GM19455 (cell line): Measurements from ENCODE around the gene ARHGAP10.

Source experiments
- ATAC-seq: cut with Tn5 transposase; IDR thresholded peaks from one replicate; pipeline ENCODE4 v1.9.1; 2021; ENCODE audit not compliant: unreplicated experiment

ARHGAP10 gene

DNA sequence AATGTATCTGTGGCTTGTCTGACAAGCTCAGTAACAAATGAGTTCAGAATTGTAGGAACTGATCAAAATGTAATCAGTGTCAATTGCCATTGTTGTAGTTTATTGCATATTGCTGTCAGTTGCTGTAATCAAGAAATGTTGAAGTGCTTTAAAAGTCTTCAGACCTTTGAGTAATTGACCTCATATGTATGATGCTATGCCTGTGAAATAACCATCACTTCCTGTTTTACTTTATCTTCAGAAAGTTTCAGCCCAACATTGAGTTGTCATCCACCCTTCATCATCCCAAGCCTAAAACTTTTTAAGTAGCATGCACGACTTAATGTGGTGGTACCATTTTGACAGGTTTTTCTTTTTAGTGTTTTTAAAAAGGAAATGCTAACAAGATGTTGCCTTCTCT, 212.4 kb downstream of the ARHGAP10 start:
- no peak for ATAC-seq

DNA sequence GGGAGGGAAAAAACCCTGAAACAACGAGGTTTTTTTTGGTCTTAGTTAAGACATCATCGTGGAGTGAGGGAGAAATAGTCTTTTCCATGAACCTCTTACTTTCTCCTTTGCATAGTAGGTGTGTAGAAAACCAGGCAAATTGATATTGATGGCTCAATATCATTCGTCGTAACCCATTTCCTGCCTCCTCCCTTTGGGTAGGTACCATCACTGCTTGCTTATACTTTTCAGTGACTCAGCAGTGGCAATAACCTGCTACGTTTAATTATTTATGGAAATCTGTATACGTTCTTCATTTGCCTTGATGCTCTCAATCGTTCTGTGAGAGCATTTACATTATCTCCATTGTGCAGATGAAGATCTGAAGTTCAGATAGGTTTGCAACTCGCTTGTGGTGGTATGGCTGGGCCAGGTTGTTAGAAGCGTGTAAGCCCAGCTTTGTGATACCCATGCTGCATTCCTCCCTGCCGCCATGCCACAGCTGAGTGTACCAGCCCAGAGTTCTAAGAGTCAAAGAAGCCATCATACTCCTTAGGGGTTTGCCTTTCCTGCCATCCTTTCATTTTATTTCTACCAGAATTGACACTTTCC, 212.9 kb downstream of the ARHGAP10 start:
- ATAC-seq, result no peak

DNA sequence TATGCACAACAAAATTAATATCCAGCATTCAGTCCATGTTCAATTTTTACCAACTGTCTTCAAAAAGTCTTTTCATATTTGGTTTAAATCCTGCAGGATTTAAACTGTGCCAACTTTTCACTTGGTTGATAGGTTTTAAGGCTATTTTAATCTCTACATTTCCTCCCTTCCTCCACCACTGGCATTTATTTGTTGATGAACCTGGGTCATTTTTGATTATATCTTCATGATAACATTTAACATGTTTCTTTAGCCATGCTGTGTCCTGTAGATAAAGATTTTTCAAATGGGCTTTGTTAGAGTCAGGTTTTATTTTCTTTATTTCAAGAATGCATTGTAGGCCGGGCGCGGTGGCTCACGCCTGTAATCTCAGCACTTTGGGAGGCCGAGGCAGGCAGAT, 216.4 kb downstream of the ARHGAP10 start:
- no peak for ATAC-seq

DNA sequence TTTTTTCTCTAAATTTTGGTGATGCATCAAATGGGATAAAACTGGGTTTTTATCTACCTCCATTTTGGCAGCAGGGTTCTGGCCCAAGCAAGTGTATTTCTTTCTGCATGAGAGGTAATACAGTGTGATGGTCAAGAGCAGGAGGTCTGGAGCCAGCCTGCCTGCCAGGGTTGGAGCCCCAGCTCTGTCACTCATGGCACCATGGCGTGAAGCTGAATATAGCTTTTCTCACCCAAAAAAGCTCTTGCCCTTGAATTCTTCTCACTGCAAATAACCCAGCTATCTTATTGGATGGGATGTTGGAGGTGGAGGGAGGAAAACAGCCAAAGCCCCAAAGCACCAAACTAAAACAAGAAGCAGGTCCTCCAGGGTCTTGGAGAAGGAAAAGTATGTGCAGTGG, 218.4 kb downstream of the ARHGAP10 start:
- no peak for ATAC-seq

DNA sequence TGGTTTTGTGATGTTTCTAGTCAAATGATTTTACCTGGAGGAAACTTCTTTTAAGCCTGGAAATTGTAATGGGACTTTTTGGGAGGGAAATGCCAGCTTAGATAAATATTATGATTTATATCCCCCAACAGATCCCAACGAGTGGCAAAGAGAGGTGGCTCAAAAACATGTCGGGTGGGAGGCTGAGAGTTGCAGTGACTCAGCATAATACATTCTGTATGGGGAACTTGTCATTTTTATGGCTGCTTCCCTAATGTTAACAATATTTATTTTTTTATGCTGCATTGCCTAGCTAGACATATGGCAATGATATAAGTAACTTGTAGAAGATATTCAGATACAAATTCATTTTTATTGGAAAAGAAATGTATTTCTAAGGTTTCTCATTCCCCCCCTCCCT, 219.0 kb downstream of the ARHGAP10 start:
- ATAC-seq, result no peak

DNA sequence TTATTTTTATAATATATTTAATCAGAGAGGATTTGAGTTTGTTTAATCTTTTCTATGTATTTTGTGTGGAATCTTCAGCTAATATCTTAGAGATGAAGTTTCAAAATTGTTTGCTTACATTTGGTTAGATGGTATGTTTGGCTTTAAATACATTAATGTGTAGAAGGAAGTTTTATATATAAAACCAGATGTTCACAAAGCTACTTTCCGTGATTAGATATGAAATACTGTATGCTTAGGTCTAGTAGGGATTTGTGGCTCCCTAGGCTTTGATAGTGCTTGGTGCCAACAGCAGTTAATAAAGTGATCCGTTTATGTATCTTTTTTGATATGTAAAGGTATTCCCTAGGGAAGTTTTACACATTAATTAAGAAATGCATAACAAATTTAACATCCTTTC, 223.0 kb downstream of the ARHGAP10 start:
- no peak for ATAC-seq

DNA sequence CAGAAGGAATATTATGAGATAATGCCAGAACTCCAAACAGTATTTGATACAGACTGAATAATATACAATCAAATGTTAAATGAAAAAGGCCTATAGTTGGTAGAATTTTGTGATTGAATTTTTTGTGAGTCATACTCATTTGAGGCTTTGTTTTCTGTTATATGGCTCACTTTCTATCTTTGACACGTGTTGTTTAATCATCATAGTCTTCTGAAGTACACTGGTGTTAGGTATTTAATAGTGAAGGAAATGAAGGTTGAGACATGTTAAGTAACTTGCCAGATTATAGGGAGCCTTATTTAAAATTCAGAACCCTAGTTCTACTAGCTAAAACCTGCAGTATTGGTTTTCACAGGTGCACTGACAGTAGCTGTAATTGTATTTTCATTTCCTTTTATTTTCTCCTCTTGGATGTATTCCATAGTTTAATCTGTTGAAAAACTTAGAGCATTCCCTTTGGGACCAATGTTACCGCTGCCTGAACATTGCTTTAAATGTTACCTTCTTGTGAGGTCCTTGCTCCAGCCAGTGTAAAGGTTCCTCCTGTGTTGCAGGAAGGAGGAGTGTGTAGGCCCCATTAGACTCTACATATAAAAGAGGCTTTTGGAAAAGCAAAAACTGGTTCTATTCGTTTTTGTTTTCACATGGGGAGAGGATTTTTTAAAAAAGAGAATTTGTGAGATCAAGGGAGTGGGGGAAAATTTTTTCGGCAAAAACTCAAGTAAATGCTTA, 224.1 kb downstream of the ARHGAP10 start:
- no peak for ATAC-seq

DNA sequence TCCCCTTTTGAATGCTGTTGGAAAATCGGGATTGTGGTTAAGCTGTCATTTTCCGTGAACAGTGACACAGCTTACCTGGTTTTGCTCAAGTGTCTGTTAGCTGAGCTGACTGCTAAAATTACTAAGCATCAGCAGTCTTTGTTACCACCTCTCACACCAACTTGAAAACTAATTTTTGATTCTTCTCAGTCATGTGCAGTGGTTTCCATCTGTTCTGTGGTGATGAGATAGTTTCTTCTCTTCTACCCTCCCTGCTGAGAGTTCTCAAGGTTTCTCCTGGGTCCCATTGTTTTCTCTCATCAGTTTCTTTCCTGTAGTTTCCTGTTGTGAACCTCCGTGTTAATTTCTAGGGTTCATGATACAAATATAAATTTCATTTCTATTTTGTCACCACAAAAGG, 225.6 kb downstream of the ARHGAP10 start:
- ATAC-seq, result no peak

DNA sequence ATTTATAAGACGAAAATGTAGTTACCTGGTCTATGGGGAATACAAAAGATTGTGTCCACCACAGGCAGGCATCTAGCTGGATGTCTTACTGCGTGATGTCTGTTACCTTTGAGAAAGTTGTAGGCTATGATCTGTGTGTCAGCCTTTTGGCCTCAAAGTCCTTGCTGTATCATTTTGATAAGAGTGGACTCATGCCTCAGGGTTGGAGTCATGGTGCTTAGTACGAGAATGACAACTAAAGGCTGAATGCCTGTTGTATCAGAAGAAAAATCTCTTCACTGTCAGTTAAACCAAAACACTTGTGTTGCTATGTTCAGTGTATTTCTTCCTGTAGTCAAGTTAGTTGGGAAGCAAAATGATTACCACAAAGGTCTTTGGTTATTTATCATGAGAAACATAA, 226.2 kb downstream of the ARHGAP10 start:
- ATAC-seq, result no peak

DNA sequence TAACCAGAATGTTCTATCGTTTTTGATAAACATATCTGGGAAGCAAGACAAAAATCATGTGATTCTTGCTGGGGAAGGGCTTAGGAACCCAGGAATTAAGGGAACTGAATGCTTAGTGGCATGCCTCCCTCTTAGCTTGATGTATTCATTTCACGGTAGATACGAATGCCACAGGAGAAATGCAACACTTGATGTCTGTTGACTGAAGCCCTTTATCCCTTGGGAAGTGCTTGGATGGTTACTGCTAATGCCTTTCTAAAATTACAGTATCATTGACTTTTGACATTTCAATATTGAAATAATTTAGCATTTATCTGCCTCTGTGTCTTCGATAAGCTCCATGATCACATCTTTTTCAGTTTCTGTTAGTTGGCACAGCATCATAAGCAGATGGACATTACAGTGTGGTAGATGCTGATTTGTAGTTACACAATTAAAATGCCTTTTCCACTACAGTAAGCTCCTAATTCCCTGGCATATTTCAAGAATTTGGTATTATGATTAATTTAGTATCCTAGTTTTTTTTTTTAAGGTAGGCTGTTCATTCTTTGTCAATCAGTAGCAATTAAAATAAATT, 226.7 kb downstream of the ARHGAP10 start:
- ATAC-seq, result no peak

DNA sequence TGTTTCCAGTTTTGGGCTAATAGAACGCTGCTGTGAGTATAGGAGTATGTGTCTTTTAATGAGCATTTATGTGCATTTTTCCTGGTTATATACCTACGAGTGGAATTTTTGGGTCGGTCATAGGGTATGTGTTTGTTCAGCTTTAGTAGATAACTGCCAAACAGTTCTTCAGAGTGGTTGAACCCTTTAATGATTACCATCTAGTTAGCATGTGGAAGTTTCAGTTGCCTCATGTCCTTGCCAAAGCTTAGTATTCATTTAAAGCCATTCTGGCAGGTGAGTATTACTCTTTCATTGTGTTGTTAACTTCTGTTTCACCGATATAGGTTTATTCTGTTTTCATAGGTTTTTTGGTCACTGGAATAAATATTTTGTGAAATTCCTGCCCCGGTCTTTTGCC, 229.1 kb downstream of the ARHGAP10 start:
- no peak for ATAC-seq

DNA sequence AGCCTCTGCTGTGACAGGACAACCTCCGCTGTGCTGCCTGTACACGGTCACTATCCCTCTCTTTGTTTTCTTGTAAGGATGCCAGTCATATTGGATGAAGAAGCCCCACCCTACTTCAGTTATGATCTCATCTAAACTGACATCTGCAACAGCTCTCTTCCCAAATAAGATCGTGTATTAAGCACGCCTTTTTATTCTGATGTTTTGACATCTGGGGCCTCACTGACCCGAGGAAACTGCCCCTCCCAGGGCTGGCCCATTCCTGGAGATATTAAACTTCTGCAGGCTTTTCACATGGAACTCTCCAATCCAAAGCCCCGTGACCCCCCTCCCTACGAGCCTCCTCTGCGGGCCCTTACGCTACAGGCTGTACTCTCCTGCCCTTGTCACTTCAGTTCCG, 232.0 kb downstream of the ARHGAP10 start:
- no peak for ATAC-seq

DNA sequence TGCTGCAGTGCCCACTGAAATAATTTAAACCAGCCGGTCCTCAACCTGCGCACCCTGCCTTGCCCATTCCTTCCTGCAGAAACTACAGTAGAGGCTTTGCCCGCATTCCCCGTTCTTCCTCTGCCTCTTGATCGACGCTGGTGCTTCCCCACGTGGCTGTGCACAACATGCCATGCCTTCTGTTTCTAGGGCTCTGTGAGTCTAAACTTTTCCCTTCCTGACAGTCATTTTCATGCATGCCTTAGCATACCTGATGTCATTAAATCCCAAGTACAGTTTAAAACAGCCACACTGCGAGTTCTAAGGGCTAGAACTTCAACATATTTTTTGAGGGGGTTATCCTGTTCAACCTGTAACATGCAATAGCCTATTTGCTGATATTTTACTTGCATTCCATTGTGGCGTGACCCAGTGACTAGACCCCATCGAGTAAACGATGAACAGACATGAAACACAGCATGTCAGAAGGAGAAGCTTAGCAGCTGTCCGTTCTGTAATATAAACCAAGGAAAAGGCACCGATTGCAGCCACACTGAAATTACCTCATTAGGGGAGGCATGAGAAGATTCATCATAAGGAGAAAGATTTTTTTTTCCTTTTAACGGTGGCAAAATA, 232.5 kb downstream of the ARHGAP10 start:
- ATAC-seq, result no peak

DNA sequence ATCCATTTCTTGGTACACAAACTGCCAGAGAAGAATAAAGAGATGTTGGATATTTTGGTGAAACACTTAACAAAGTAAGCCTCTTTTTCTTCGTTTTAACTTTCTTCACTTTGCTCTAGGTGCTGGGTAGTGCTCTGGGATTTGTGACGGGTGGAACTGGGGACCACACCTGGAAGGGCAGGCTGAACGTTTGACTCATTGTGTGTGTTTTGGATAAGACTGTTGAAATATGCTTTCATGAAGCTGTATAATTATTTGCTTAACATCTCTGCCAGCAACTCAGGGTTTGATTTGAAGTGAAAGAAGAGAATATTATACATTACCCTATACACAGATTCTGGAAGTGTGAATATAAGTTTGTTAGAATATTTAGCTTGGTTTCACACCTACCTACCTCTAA, 233.2 kb downstream of the ARHGAP10 start:
- no peak for ATAC-seq

DNA sequence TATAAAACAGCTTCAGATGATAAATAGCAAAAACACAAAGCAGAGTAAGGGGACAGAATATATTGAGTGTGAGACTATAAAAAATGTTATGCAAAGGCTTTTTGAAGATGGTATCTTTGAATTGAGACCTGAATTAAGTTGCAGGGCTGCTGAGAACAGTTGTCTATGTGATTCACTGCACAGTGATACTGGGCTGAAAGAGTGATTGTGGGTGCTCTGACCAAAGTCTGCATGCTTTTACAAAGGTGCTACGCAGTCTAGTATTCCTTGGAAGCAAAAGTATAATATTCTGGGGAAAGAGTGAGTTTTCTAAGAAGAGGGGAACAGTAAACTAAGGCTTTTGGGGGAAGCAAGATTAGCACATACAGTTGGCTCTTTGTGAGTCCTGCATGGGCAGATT, 234.0 kb downstream of the ARHGAP10 start:
- no peak for ATAC-seq

DNA sequence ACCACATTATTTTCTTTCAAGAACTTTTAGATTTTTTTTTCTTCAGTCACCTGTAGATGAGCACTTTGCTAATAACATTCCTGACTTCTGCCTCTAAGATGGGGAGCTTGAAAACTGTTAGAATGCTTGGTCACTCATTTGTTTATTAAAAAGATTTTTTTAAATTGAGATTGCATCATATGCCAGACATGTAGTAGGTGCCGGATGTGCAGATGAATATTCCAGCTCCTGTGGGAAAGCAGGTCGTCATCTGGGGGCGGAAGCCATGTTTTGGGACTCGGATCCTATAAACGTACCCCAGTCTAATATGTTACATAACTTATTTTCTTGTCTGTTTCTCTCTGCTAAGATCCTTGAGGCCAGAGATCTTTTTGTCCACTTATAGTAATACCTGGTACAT, 236.8 kb downstream of the ARHGAP10 start:
- no peak for ATAC-seq

DNA sequence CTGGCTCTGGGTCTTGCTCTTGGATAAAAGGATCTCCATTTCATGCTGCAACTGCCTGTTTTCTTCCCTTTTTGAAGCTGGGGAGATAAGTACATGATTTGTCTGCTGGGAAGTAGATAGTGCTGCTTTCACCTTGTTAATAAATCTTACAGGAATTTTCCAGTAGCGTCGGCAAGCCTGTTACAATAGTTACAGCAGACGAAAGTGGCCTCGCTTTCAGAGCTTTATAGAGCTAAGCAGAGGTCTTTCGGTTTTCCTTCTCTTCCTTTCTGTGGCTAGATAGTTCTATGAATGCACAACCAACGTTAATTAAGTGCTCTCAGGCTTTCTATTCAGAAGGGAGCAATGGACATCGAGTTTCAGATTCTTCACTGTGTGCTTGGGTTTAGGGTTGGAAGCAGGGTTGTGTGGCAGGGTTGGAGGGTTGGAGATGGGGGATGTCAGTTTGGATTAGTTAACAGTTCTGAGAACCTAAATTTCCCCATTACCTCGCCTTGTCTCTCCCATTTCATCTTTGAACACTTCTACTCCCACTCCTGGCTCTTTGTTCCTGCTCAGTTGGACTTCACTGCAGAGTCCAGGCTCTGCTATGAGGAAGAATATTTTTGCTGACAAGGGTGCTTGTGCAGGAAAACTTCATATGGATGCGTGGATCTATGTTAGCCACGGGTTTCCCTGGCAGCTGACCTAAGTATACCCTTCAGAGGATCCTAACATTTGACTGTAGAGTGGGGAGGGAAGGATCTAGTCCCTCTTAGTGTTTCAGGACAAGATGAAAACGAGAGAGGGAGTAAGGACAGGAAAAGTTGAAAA, 237.9 kb downstream of the ARHGAP10 start:
- no peak for ATAC-seq

DNA sequence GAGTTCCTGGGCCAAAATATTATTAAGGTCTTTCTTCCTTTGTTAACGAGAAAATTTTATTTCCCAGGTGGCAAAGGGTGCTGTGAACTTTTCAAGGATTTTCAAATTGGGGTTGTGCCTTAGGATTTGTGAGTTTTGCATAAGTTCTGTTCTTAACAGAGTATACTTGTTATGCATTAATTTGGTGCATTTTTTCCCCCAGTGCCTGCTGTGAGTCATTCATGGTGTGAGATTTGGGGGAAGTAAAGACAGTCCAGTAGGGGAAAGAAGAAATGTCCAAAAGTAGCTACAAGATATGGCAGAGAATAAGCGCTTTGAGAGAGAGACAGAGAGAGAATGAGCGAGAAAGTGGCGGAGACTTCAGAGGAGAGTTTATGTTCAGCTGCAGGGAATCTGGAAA, 239.2 kb downstream of the ARHGAP10 start:
- no peak for ATAC-seq

DNA sequence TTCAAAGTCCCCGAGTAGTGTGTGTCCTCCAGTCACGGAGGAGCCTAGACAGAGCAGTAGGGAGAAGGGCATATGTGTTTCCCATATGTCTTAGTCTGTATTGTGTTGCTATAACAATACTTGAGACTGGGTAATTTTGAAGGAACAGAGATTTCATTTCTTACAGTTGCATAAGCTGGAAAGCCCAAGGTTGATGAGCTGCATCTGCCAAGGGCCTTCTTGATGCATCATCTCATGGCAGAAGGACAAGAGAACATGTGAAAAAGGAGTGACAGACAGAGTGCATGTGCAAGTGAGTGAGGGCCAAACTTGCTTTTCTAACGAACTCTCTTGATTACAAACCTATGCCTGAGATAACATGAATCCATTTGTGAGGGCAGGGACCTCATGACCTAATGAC, 243.4 kb downstream of the ARHGAP10 start:
- ATAC-seq, result no peak

DNA sequence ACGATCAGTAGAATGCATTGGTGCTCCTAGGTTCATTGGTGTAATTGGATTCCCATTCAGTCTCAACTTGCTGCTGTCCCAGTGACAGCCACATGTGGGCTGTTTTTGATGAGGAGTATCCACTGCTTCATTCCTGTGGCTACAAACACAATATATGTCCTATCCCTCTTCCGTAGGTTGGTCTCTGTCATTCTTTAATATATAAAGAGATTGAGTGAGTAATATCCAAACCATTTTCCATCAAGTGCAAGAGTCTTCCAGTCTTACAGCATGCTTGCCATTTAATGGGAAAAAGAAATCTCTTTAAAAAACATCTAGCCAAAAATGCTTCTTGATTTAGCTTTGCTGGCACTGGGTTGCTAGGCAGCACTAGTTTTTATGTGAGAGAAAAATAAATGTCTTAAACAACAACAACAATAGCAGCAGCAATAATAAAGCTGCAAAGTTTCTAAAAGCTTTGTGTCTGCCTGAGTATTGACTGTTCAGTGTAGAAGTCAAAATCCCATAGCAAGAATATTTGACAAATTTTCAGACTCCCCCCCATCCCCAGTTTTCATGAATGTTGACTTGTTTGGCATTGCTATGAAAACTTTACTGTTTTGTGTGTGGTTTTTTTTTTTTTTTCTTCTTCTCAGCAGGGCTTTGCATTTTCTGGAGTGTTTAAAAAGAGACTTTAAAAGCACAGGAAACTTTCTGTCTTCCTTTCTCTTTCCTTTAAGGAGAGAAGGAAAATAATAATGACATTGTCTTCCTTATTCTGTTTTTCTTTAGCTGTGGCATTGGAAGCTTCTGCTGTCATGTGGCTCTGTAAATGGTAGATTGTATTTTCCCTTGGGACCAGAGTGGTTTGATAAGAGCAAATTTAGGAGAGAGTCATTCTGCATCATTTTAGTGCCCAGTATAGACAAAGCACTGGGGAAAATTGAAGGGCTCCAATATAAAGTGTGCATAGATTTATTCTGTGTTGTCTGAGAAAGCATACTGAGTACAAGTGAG, 244.3 kb downstream of the ARHGAP10 start:
- no peak for ATAC-seq
